Natural killer cell (primary cell): Measurements from ENCODE around the gene PLA2G6. TPM values are rescaled to one million over a fixed set of nuclear protein-coding genes. Genes with fewer than 3 reads are reported as not detected.

Experiments used
- ATAC-seq, 3 donors: fragments of 150-1000 bp in 2 of 3; fragments of 200-7000 bp in 1 of 3; cut with Tn5 transposase; 1 replicate in 1 of 3; 2 replicates in 2 of 3; pipeline ENCODE4 v1.10.0; 2021; ENCODE audit warnings: mild to moderate bottlenecking in 2 of 3, moderate library complexity in 2 of 3
- DNase-seq, 2 donors: peaks; one replicate each; pipeline versions ENCODE4 v3.0.0 to v3.0.0-alpha.2; 2013 to 2021; ENCODE audit warnings: mixed read lengths in 1 of 2
- H3K27ac ChIP-seq: one replicate; pipeline ENCODE4 v1.5.1; 2013; ENCODE audit warnings: mild to moderate bottlenecking, low read length
- H3K27me3 ChIP-seq: one replicate; pipeline ENCODE4 v1.6.1; 2013; ENCODE audit warnings: low read length; ENCODE audit not compliant: control insufficient read depth, insufficient read depth
- H3K36me3 ChIP-seq: one replicate; pipeline ENCODE4 v1.6.1; 2013; ENCODE audit warnings: low read length; ENCODE audit not compliant: control insufficient read depth, insufficient read depth
- H3K4me1 ChIP-seq: one replicate; pipeline ENCODE4 v1.6.1; 2013; ENCODE audit warnings: low read length; ENCODE audit not compliant: control insufficient read depth, insufficient read depth
- H3K4me3 ChIP-seq: one replicate; pipeline ENCODE4 v1.5.1; 2013; ENCODE audit warnings: low read length
- H3K9me3 ChIP-seq: one replicate; pipeline ENCODE4 v1.6.1; 2013; ENCODE audit warnings: low read length; ENCODE audit not compliant: control insufficient read depth, insufficient read depth
- H3K27ac Mint-ChIP-seq, 2 donors: one replicate each; pipeline ENCODE4 v1.8.0; 2022; ENCODE audit warnings: mild to moderate bottlenecking in 2 of 2, mixed read lengths in 2 of 2, moderate library complexity in 1 of 2
- H3K27me3 Mint-ChIP-seq, 2 donors: one replicate each; pipeline ENCODE4 v1.8.0; 2022; ENCODE audit warnings: low read depth in 2 of 2, mixed read lengths in 2 of 2
- H3K36me3 Mint-ChIP-seq: one replicate; pipeline ENCODE4 v1.8.0; 2022; ENCODE audit warnings: mixed read lengths
- H3K4me1 Mint-ChIP-seq, 2 donors: one replicate each; pipeline ENCODE4 v1.8.0; 2022; ENCODE audit warnings: mixed read lengths in 2 of 2
- H3K4me3 Mint-ChIP-seq: one replicate; pipeline ENCODE4 v1.8.0; 2022; ENCODE audit warnings: mild to moderate bottlenecking, moderate library complexity, mixed read lengths
- H3K9me3 Mint-ChIP-seq, 2 donors: one replicate each; pipeline ENCODE4 v1.8.0; 2022; ENCODE audit warnings: mixed read lengths in 2 of 2
- CTCF ChIP-seq: fragments of 200-600 bp; IDR thresholded peaks from one replicate; pipeline ENCODE4 v1.8.0; 2022; ENCODE audit warnings: antibody characterized with exemption
- WGBS: methylation state at CpG from one replicate; pipeline ENCODE4 v1.1.7; 2013; ENCODE audit warnings: missing lambda C conversion rate; ENCODE audit not compliant: insufficient coverage; 5-methylcytosine and 5-hydroxymethylcytosine counted together
- intact Hi-C: fragments of 100-400 bp; cut with micrococcal nuclease; formaldehyde crosslinking; loops from one replicate; pipeline ENCODE4 v1.14.2; 2022
- total RNA-seq, 4 donors: library from RNA; stranded (reverse); fragments of 120-200 nt in 1 of 4; gene quantifications; one replicate each; pipeline versions ENCODE4 v1.2.3 to v1.2.4, GENCODE V29; 2013 to 2022

The PLA2G6 gene
- total RNA-seq, 3 donors from 2014 or later (not counting 1 experiment from before 2014, with no cell fraction given): 137 to 167 (median 145) TPM

GRCh38 chr22:38187413-38188212 is 6.0 kb upstream of the PLA2G6 start:
- no peak for TF ChIP-seq CTCF
- Histone ChIP-seq H3K4me3 (no peak overlapping the region), H3K36me3 (no peaks in the 10 kb centered on the region), H3K9me3 (no peaks in the 10 kb centered on the region), H3K27ac (no peak overlapping the region), H3K27me3 (no peaks in the 10 kb centered on the region), H3K4me1 (peaks cover 4% of the 10 kb centered on the region)
- intact Hi-C loops: no loop called here
- DNase-seq (no peak), ATAC-seq (no peak)
- Mint-ChIP-seq H3K36me3 (no peaks in the 10 kb centered on the region), H3K27ac (no peak overlapping the region), H3K27me3 (peaks cover 0 to 3% of the 10 kb centered on the region in 2 donors), H3K9me3 (no peaks in the 10 kb centered on the region), H3K4me1 (peaks cover 0 to 6% of the 10 kb centered on the region in 2 donors), H3K4me3 (no peak overlapping the region)
- WGBS: 83% methylated on average over 10 of the region's 10 CpGs

- H3K27me3 Mint-ChIP-seq: no peaks in the 10 kb centered on the region
- no peak overlapping the region for H3K27ac Mint-ChIP-seq
- DNase-seq (no peak), ATAC-seq (no peak)
- H3K36me3 ChIP-seq: no peaks in the 10 kb centered on the region
- no peak overlapping the region for H3K27ac ChIP-seq
- TF ChIP-seq CTCF: no peak
- intact Hi-C loops: no loop called here
- H3K27me3 ChIP-seq: no peaks in the 10 kb centered on the region
- 82% methylated on average over 5 of the region's 5 CpGs for WGBS
- H3K36me3 Mint-ChIP-seq: no peaks in the 10 kb centered on the region
- no peak overlapping the region for H3K4me3 Mint-ChIP-seq
- H3K9me3 ChIP-seq: no peaks in the 10 kb centered on the region
- no peaks in the 10 kb centered on the region for H3K9me3 Mint-ChIP-seq
- H3K4me3 ChIP-seq: no peak overlapping the region
- peaks cover 13% of the 10 kb centered on the region for H3K4me1 ChIP-seq
- peaks cover 7 to 8% of the 10 kb centered on the region in 2 donors for H3K4me1 Mint-ChIP-seq
Observed at GRCh38 chr22:38186429-38186828, 4.8 kb upstream of the PLA2G6 start.

GRCh38 chr22:38184788-38185187 is 3.2 kb upstream of the PLA2G6 start:
- Mint-ChIP-seq H3K4me1 (peaks cover 24% of the 10 kb centered on the region in 2 donors), H3K27ac (no peak overlapping the region), H3K4me3 (no peak overlapping the region), H3K27me3 (no peaks in the 10 kb centered on the region), H3K9me3 (no peaks in the 10 kb centered on the region), H3K36me3 (no peaks in the 10 kb centered on the region)
- Histone ChIP-seq H3K27ac (no peak overlapping the region), H3K27me3 (no peaks in the 10 kb centered on the region), H3K4me3 (no peak overlapping the region), H3K4me1 (peaks cover 27% of the 10 kb centered on the region), H3K36me3 (no peaks in the 10 kb centered on the region), H3K9me3 (no peaks in the 10 kb centered on the region)
- 86% methylated on average over 7 of the region's 7 CpGs for WGBS
- intact Hi-C loops: loop anchor here (5.0 kb wide), 1 partner anchor 523 kb away; the partner anchor contains the start of gene GTPBP1
- no peak for TF ChIP-seq CTCF
- ATAC-seq (no peak), DNase-seq (no peak)
